Mucosa of descending colon (tissue), 3 donors: ENCODE measurements around the gene STAT5B. TPM values are rescaled to one million over a fixed set of nuclear protein-coding genes. Genes with fewer than 3 reads are reported as not detected.

Source experiments
- ATAC-seq: fragments of 200-7000 bp; cut with Tn5 transposase; one replicate; pipeline ENCODE4 v1.9.1; 2020; ENCODE audit warnings: mild to moderate bottlenecking, moderate library complexity
- DNase-seq, 3 donors: peaks; one replicate each; pipeline ENCODE4 v3.0.0-alpha.2; 2020
- H3K36me3 ChIP-seq: fragments of 200-600 bp; one replicate; pipeline ENCODE4 v1.8.0; 2021; ENCODE audit warnings: low read depth, mild to moderate bottlenecking
- H3K4me1 ChIP-seq: fragments of 200-600 bp; one replicate; pipeline ENCODE4 v1.8.0; 2021; ENCODE audit warnings: low read depth, mild to moderate bottlenecking
- H3K4me3 ChIP-seq: fragments of 200-600 bp; one replicate; pipeline ENCODE4 v1.8.0; 2021; ENCODE audit warnings: mild to moderate bottlenecking
- H3K9me3 ChIP-seq: fragments of 200-600 bp; one replicate; pipeline ENCODE4 v1.8.0; 2021; ENCODE audit warnings: mild to moderate bottlenecking
- intact Hi-C, 2 donors: fragments of 100-400 bp; cut with DNase I in 1 of 2; cut with micrococcal nuclease in 1 of 2; formaldehyde crosslinking; loops; one replicate each; pipeline versions ENCODE4 v1.11.0 to v1.11.1; 2022; cut with DNase I, micrococcal nuclease
- total RNA-seq, 3 donors: library from RNA; stranded (reverse); fragmentation: NEBNext Ultra II Directional in 2 of 3; extraction: Animal tissue kit (Norgen Biotek cat#: 25700) in 2 of 3; gene quantifications; one replicate each; pipeline versions ENCODE4 v1.2.1 to v1.2.4, GENCODE V29; 2021 to 2023
- TF ChIP-seq, protein P1 (sequence below): fragments of 200-600 bp; IDR thresholded peaks from one replicate; pipeline ENCODE4 v1.8.0; 2022; ENCODE audit warnings: antibody characterized with exemption, mild to moderate bottlenecking
- donor health status: DM: no; HTN: no; CAD: no; lungs with moderate emphysema.
- donor health status: DM: no; HTN: no; CAD: no.
- donor health status: DM: no; HTN: yes; CAD: no.

Gene STAT5B
- total RNA-seq, 3 donors from 2014 or later = 30.1 to 93.0 (median 32.2) TPM

GRCh38 chr17:42273474-42274252, 2.5 kb downstream of the STAT5B start:
- TF ChIP-seq, protein P1, sequence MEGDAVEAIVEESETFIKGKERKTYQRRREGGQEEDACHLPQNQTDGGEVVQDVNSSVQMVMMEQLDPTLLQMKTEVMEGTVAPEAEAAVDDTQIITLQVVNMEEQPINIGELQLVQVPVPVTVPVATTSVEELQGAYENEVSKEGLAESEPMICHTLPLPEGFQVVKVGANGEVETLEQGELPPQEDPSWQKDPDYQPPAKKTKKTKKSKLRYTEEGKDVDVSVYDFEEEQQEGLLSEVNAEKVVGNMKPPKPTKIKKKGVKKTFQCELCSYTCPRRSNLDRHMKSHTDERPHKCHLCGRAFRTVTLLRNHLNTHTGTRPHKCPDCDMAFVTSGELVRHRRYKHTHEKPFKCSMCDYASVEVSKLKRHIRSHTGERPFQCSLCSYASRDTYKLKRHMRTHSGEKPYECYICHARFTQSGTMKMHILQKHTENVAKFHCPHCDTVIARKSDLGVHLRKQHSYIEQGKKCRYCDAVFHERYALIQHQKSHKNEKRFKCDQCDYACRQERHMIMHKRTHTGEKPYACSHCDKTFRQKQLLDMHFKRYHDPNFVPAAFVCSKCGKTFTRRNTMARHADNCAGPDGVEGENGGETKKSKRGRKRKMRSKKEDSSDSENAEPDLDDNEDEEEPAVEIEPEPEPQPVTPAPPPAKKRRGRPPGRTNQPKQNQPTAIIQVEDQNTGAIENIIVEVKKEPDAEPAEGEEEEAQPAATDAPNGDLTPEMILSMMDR = no peak
- no peak overlapping the region for H3K4me3 ChIP-seq
- ATAC-seq (no peak), DNase-seq (no peak)
- H3K4me1 ChIP-seq = peaks cover 14% of the 10 kb centered on the region
- no peaks in the 10 kb centered on the region for H3K9me3 ChIP-seq
- intact Hi-C loops = no loop called here
- H3K36me3 ChIP-seq = no peaks in the 10 kb centered on the region

GRCh38 chr17:42272162-42272907, 3.9 kb downstream of the STAT5B start:
- intact Hi-C loops = no loop called here
- no peaks in the 10 kb centered on the region for H3K36me3 ChIP-seq
- no peak for DNase-seq
- H3K4me1 ChIP-seq = peaks cover 14% of the 10 kb centered on the region
- TF ChIP-seq, protein P1 = no peak
- no peaks in the 10 kb centered on the region for H3K9me3 ChIP-seq
- ATAC-seq = no peak
- H3K4me3 ChIP-seq = no peak overlapping the region

- Histone ChIP-seq H3K4me3 (no peak overlapping the region), H3K4me1 (peaks cover 12% of the 10 kb centered on the region), H3K36me3 (no peaks in the 10 kb centered on the region), H3K9me3 (no peaks in the 10 kb centered on the region)
- TF ChIP-seq, protein P1 = no peak
- DNase-seq = no peak
- intact Hi-C loops = no loop called here
- ATAC-seq = no peak
Observed at GRCh38 chr17:42271779-42272035, 4.5 kb downstream of the STAT5B start.

DNA sequence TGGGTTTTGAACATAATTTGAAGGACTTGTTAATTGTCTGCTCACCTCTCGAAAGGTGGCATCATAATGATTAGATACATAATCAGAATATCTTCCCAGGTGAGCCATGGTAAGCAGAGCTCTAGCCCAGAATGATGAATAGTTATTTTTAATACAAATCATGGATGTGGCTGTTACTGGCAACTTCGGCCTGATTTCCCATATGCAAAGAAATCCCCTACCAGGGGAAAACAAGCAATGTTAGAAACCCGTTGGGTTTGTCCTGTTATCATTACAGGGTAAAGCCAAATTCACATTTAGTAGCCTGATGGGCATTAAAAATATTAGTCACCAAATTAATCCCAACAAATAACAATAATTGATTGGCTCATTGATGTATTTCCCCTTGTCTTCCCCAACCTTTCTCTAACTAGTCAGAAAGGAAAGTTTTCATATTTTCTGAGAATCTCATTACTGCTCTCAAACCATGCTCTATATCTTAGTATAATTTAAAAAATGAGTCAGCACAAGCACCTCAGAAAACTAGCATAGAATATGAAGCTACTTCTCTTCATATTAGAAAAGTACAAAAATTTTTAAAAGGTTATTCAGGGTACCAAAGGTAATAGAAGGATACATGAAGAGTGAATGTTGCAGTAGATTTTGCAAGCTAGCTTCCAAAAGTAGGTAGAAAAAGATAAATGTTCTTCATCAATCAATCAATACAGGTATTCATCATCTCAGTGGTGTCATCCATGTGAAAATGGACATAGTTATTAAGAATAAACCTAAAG, 5.0 kb downstream of the STAT5B start:
- H3K4me3 ChIP-seq = no peak overlapping the region
- intact Hi-C loops = no loop called here
- DNase-seq (no peak), ATAC-seq (no peak)
- H3K36me3 ChIP-seq = no peaks in the 10 kb centered on the region
- H3K4me1 ChIP-seq = peaks cover 12% of the 10 kb centered on the region
- H3K9me3 ChIP-seq = no peaks in the 10 kb centered on the region
- TF ChIP-seq, protein P1 = no peak

GRCh38 chr17:42270596-42270995, 5.6 kb downstream of the STAT5B start:
- Histone ChIP-seq H3K9me3 (no peaks in the 10 kb centered on the region), H3K4me3 (no peak overlapping the region), H3K36me3 (no peaks in the 10 kb centered on the region), H3K4me1 (peaks cover 12% of the 10 kb centered on the region)
- intact Hi-C loops = no loop called here
- no peak for ATAC-seq
- DNase-seq = no peak
- TF ChIP-seq, protein P1 = no peak
